Lower leg skin (tissue), 3 donors: ENCODE results near the gene RFNG.

Source experiments
- CTCF ChIP-seq, 3 donors: fragments of 450-650 bp; IDR thresholded peaks; one replicate each; pipeline ENCODE4 v1.5.1; 2016; ENCODE audit warnings: antibody characterized with exemption in 3 of 3, mild to moderate bottlenecking in 3 of 3, moderate library complexity in 2 of 3
- POLR2A ChIP-seq, 2 donors: fragments of 450-650 bp; IDR thresholded peaks; one replicate each; pipeline ENCODE4 v1.6.1; 2016 to 2017; ENCODE audit warnings: antibody characterized with exemption in 2 of 2, mild to moderate bottlenecking in 1 of 2, moderate library complexity in 1 of 2

GRCh38 chr17:82098169-82098938 is 46.7 kb upstream of the RFNG start, which contains the start of gene FASN:
- TF ChIP-seq POLR2A (IDR thresholded peaks at IDR 0.05): peak in 1 of 2 donors; percentile 67
- TF ChIP-seq CTCF (IDR thresholded peaks at IDR 0.05): no peak
